ENCODE results near the gene GRPEL1. TPM values are rescaled to one million over a fixed set of nuclear protein-coding genes. Genes with fewer than 3 reads are reported as not detected.

The GRPEL1 gene
- total and polyA plus RNA-seq, 2 experiments from 2014 or later: 27.4 to 112 TPM

DNA sequence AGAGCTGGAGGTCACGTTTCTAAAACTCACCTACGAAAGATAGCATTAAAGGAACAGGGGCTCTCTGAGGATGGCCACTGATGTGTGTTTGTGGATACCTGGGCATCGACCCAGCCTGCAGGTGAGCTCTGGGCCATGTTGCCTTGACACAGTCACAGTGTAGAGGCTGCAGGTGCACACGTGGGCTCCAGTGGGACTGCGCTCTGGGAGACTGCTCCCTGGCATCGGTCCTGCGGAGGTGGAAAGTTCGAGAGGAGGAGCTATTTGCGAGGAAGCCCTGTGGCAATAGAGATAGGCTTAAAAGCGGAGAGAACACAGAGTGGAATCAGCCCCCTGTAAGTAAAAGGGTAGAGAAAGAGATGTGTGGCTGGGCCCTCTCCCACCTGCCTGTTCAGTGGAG lies 37.0 kb downstream of the GRPEL1 start:
- no peak overlapping the region for H2AFZ ChIP-seq
- Mint-ChIP-seq H3K4me1 (peaks cover 4% of the 10 kb centered on the region), H3K27me3 (ENCODE audit: insufficient read depth, low read depth, poor library complexity) (peaks cover 8% of the 10 kb centered on the region), H3K27ac (no peak overlapping the region), H3K36me3 (ENCODE audit: low read depth) (peaks cover 51% of the 10 kb centered on the region), H3K9me3 (no peaks in the 10 kb centered on the region), H3K4me3 (no peak overlapping the region)
- H3K4me3 ChIP-seq: no peak overlapping the region
- H3K27ac ChIP-seq (ENCODE audit: low read depth): no peak overlapping the region
- DNase-seq (ENCODE audit: low spot score) (no peak), ATAC-seq (no peak)
- no peaks in the 10 kb centered on the region for H3K9me2 ChIP-seq (ENCODE audit: insufficient read depth)
- H3K36me3 ChIP-seq (ENCODE audit: insufficient read depth): peaks cover 6% of the 10 kb centered on the region
- H3F3A ChIP-seq (replicated peaks; ENCODE audit: low read depth): no peaks in the 10 kb centered on the region
- no peaks in the 10 kb centered on the region; the same call in 1 of the 2 replicates for H3K4me1 ChIP-seq (ENCODE audit: insufficient read depth)
- H3K4me2 ChIP-seq: no peak overlapping the region
- no peak for TF ChIP-seq CREB1 (CRISPR knock-in tag; IDR thresholded peaks at IDR 0.05; ENCODE audit: low read depth)
- no peaks in the 10 kb centered on the region for H3K79me2 ChIP-seq (replicated peaks; ENCODE audit: insufficient read depth)
- H4K20me1 ChIP-seq (replicated peaks; ENCODE audit: insufficient read depth): peaks cover 6% of the 10 kb centered on the region
- H3K27me3 ChIP-seq (ENCODE audit: insufficient read depth): no peaks in the 10 kb centered on the region

DNA sequence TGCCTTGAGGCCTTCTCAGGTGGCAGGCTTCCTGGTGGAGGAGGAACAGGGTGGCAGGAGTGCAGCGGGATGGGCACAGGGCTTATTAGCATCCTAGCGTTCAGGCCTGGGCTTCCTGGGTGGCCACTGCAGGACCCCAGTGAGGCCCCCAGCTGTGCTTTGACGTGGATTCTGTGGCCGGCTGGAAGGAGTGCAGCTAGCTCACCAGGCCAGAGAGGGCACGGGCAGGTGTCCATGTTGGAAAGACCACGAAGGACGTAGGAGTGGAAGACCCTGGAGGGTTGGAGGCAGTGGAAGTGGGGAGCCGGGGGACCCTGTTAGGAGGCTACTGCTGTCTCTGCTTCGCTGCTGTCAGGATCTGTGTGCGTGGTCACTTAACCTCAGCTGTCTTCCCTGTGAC lies 37.9 kb downstream of the GRPEL1 start:
- DNase-seq (ENCODE audit: low spot score): no peak
- H3K79me2 ChIP-seq (replicated peaks; ENCODE audit: insufficient read depth): no peaks in the 10 kb centered on the region
- H2AFZ ChIP-seq: no peak overlapping the region
- Mint-ChIP-seq H3K4me3 (no peak overlapping the region), H3K27ac (no peak overlapping the region), H3K36me3 (ENCODE audit: low read depth) (peaks cover 58% of the 10 kb centered on the region), H3K4me1 (peaks cover 11% of the 10 kb centered on the region), H3K9me3 (no peaks in the 10 kb centered on the region), H3K27me3 (ENCODE audit: insufficient read depth, low read depth, poor library complexity) (peaks cover 9% of the 10 kb centered on the region)
- no peaks in the 10 kb centered on the region; the same call in 1 of the 2 replicates for H3K4me1 ChIP-seq (ENCODE audit: insufficient read depth)
- H3K27me3 ChIP-seq (ENCODE audit: insufficient read depth): no peaks in the 10 kb centered on the region
- no peak overlapping the region for H3K4me3 ChIP-seq
- peaks cover 13% of the 10 kb centered on the region for H4K20me1 ChIP-seq (replicated peaks; ENCODE audit: insufficient read depth)
- no peak overlapping the region for H3K27ac ChIP-seq (ENCODE audit: low read depth)
- no peak overlapping the region for H3K4me2 ChIP-seq
- H3K36me3 ChIP-seq (ENCODE audit: insufficient read depth): peaks cover 6% of the 10 kb centered on the region
- no peak for ATAC-seq
- H3K9me2 ChIP-seq (ENCODE audit: insufficient read depth): no peaks in the 10 kb centered on the region
- TF ChIP-seq, protein P1, sequence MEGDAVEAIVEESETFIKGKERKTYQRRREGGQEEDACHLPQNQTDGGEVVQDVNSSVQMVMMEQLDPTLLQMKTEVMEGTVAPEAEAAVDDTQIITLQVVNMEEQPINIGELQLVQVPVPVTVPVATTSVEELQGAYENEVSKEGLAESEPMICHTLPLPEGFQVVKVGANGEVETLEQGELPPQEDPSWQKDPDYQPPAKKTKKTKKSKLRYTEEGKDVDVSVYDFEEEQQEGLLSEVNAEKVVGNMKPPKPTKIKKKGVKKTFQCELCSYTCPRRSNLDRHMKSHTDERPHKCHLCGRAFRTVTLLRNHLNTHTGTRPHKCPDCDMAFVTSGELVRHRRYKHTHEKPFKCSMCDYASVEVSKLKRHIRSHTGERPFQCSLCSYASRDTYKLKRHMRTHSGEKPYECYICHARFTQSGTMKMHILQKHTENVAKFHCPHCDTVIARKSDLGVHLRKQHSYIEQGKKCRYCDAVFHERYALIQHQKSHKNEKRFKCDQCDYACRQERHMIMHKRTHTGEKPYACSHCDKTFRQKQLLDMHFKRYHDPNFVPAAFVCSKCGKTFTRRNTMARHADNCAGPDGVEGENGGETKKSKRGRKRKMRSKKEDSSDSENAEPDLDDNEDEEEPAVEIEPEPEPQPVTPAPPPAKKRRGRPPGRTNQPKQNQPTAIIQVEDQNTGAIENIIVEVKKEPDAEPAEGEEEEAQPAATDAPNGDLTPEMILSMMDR (conservative IDR thresholded peaks at IDR 0.05; ENCODE audit: low read depth in 2 of 2): no peak
- TF ChIP-seq ZNF114 (CRISPR knock-in tag; IDR thresholded peaks at IDR 0.05): no peak
- TF ChIP-seq STAT1 (IDR thresholded peaks at IDR 0.05; ENCODE audit: unreplicated experiment): no peak
- TF ChIP-seq CREB1 (CRISPR knock-in tag; IDR thresholded peaks at IDR 0.05; ENCODE audit: low read depth): no peak
- TF ChIP-seq, protein P2, sequence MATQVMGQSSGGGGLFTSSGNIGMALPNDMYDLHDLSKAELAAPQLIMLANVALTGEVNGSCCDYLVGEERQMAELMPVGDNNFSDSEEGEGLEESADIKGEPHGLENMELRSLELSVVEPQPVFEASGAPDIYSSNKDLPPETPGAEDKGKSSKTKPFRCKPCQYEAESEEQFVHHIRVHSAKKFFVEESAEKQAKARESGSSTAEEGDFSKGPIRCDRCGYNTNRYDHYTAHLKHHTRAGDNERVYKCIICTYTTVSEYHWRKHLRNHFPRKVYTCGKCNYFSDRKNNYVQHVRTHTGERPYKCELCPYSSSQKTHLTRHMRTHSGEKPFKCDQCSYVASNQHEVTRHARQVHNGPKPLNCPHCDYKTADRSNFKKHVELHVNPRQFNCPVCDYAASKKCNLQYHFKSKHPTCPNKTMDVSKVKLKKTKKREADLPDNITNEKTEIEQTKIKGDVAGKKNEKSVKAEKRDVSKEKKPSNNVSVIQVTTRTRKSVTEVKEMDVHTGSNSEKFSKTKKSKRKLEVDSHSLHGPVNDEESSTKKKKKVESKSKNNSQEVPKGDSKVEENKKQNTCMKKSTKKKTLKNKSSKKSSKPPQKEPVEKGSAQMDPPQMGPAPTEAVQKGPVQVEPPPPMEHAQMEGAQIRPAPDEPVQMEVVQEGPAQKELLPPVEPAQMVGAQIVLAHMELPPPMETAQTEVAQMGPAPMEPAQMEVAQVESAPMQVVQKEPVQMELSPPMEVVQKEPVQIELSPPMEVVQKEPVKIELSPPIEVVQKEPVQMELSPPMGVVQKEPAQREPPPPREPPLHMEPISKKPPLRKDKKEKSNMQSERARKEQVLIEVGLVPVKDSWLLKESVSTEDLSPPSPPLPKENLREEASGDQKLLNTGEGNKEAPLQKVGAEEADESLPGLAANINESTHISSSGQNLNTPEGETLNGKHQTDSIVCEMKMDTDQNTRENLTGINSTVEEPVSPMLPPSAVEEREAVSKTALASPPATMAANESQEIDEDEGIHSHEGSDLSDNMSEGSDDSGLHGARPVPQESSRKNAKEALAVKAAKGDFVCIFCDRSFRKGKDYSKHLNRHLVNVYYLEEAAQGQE (IDR thresholded peaks at IDR 0.05; ENCODE audit: unreplicated experiment): no peak
- TF ChIP-seq, protein P3, sequence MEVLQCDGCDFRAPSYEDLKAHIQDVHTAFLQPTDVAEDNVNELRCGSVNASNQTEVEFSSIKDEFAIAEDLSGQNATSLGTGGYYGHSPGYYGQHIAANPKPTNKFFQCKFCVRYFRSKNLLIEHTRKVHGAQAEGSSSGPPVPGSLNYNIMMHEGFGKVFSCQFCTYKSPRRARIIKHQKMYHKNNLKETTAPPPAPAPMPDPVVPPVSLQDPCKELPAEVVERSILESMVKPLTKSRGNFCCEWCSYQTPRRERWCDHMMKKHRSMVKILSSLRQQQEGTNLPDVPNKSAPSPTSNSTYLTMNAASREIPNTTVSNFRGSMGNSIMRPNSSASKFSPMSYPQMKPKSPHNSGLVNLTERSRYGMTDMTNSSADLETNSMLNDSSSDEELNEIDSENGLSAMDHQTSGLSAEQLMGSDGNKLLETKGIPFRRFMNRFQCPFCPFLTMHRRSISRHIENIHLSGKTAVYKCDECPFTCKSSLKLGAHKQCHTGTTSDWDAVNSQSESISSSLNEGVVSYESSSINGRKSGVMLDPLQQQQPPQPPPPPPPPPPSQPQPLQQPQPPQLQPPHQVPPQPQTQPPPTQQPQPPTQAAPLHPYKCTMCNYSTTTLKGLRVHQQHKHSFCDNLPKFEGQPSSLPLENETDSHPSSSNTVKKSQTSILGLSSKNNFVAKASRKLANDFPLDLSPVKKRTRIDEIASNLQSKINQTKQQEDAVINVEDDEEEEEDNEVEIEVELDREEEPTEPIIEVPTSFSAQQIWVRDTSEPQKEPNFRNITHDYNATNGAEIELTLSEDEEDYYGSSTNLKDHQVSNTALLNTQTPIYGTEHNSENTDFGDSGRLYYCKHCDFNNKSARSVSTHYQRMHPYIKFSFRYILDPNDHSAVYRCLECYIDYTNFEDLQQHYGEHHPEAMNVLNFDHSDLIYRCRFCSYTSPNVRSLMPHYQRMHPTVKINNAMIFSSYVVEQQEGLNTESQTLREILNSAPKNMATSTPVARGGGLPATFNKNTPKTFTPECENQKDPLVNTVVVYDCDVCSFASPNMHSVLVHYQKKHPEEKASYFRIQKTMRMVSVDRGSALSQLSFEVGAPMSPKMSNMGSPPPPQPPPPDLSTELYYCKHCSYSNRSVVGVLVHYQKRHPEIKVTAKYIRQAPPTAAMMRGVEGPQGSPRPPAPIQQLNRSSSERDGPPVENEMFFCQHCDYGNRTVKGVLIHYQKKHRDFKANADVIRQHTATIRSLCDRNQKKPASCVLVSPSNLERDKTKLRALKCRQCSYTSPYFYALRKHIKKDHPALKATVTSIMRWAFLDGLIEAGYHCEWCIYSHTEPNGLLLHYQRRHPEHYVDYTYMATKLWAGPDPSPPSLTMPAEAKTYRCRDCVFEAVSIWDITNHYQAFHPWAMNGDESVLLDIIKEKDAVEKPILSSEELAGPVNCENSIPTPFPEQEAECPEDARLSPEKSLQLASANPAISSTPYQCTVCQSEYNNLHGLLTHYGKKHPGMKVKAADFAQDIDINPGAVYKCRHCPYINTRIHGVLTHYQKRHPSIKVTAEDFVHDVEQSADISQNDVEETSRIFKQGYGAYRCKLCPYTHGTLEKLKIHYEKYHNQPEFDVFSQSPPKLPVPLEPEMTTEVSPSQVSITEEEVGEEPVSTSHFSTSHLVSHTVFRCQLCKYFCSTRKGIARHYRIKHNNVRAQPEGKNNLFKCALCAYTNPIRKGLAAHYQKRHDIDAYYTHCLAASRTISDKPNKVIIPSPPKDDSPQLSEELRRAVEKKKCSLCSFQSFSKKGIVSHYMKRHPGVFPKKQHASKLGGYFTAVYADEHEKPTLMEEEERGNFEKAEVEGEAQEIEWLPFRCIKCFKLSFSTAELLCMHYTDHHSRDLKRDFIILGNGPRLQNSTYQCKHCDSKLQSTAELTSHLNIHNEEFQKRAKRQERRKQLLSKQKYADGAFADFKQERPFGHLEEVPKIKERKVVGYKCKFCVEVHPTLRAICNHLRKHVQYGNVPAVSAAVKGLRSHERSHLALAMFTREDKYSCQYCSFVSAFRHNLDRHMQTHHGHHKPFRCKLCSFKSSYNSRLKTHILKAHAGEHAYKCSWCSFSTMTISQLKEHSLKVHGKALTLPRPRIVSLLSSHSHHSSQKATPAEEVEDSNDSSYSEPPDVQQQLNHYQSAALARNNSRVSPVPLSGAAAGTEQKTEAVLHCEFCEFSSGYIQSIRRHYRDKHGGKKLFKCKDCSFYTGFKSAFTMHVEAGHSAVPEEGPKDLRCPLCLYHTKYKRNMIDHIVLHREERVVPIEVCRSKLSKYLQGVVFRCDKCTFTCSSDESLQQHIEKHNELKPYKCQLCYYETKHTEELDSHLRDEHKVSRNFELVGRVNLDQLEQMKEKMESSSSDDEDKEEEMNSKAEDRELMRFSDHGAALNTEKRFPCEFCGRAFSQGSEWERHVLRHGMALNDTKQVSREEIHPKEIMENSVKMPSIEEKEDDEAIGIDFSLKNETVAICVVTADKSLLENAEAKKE (CRISPR knock-in tag; IDR thresholded peaks at IDR 0.05): no peak
- no peak for TF ChIP-seq EZH2phosphoT487 (IDR thresholded peaks at IDR 0.05; ENCODE audit: unreplicated experiment)
- H3F3A ChIP-seq (replicated peaks; ENCODE audit: low read depth): no peaks in the 10 kb centered on the region
